Measurements from ENCODE around the gene NSUN3.
A peak's percentile ranks its signal among the peaks of the same experiment; 100 is the strongest.

The NSUN3 gene

DNA sequence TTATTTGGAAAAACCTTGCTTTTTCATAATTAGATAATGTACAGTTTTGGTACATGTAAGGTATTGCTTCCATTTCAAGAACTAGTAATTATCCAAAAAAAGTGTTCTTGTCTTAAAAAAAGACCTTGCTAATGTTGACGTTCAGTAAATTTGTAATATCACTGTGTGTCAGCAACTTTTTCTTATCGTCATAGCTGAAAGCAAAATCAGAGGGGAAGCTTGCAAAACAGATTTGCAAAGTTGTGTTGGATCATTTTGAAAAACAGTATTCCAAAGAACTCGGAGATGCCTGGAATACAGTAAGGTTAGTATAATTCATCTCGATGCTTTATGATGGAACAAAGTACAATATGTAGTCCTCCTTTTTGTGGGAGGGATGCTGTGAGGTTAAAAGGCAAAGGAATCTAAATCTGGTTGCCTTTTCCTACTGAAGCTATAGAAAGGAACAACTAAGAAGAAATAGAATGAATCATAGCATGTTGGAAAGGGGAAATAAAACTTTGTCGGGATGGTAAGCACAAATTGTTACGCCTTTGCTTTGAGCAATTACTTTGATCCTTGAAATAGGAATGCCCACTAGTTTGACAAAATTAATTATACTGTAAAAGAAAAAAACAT, 1.5 kb downstream of the NSUN3 start:
- no peaks in the 10 kb centered on the region for H3K9me3 ChIP-seq
- H3K36me3 ChIP-seq, result peaks cover 0 to 19% (median 0%) of the 10 kb centered on the region in 3 donors
- H3K4me1 ChIP-seq, result peaks cover 0 to 38% (median 17%) of the 10 kb centered on the region in 4 donors
- intact Hi-C loops (cut with DNase I; ENCODE audit: low total_unique reads), result no loop called here
- peak overlapping the region; percentile 66 to 91 for H3K4me3 ChIP-seq
- no peak for DNase-seq
- TF ChIP-seq, protein P1, sequence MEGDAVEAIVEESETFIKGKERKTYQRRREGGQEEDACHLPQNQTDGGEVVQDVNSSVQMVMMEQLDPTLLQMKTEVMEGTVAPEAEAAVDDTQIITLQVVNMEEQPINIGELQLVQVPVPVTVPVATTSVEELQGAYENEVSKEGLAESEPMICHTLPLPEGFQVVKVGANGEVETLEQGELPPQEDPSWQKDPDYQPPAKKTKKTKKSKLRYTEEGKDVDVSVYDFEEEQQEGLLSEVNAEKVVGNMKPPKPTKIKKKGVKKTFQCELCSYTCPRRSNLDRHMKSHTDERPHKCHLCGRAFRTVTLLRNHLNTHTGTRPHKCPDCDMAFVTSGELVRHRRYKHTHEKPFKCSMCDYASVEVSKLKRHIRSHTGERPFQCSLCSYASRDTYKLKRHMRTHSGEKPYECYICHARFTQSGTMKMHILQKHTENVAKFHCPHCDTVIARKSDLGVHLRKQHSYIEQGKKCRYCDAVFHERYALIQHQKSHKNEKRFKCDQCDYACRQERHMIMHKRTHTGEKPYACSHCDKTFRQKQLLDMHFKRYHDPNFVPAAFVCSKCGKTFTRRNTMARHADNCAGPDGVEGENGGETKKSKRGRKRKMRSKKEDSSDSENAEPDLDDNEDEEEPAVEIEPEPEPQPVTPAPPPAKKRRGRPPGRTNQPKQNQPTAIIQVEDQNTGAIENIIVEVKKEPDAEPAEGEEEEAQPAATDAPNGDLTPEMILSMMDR (IDR thresholded peaks at IDR 0.05), result no peak
- H3K27me3 ChIP-seq, result no peaks in the 10 kb centered on the region
- peak overlapping the region in 1 of 2 donors; percentile 93 for H3K27ac ChIP-seq

DNA sequence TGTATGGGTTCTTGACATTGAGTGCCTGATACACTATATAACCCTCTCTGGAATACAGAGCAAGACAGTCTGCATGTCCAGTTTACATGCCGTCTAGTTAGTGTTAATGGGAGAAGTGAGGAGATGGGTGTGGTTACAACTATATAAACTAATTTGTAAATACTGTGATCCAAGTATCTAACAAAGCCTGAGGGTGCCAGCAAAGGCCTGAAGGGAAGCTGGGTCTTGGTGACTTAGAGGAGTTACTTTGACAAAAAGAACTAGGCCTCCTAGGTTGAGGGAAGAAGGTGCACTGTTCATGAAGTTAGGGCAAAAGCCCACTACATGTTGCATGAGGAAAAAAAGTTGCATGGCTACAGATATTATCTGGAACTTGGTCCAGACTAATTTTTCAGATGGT, 2.3 kb downstream of the NSUN3 start:
- no peak overlapping the region for H3K27ac ChIP-seq
- no peaks in the 10 kb centered on the region for H3K27me3 ChIP-seq
- H3K4me3 ChIP-seq, result no peak overlapping the region
- H3K36me3 ChIP-seq, result peaks cover 0 to 12% (median 0%) of the 10 kb centered on the region in 3 donors
- TF ChIP-seq, protein P1 (IDR thresholded peaks at IDR 0.05), result no peak
- DNase-seq, result no peak
- peaks cover 0 to 38% (median 17%) of the 10 kb centered on the region in 4 donors for H3K4me1 ChIP-seq
- no peaks in the 10 kb centered on the region for H3K9me3 ChIP-seq
- intact Hi-C loops (cut with DNase I; ENCODE audit: low total_unique reads), result loop anchor here (5.0 kb wide), 1 partner anchor 58 kb away; no protein-coding TSS in a partner anchor

GRCh38 chr3:94065819-94066480, 3.1 kb downstream of the NSUN3 start:
- Histone ChIP-seq H3K36me3 (peaks cover 0 to 8% (median 0%) of the 10 kb centered on the region in 3 donors), H3K4me1 (peaks cover 0 to 38% (median 17%) of the 10 kb centered on the region in 4 donors), H3K4me3 (no peak overlapping the region), H3K9me3 (no peaks in the 10 kb centered on the region), H3K27me3 (no peaks in the 10 kb centered on the region), H3K27ac (no peak overlapping the region)
- intact Hi-C loops (cut with DNase I; ENCODE audit: low total_unique reads), result loop anchor here (5.0 kb wide), 1 partner anchor 59 kb away; no protein-coding TSS in a partner anchor
- TF ChIP-seq, protein P1 (IDR thresholded peaks at IDR 0.05), result no peak
- no peak for DNase-seq

DNA sequence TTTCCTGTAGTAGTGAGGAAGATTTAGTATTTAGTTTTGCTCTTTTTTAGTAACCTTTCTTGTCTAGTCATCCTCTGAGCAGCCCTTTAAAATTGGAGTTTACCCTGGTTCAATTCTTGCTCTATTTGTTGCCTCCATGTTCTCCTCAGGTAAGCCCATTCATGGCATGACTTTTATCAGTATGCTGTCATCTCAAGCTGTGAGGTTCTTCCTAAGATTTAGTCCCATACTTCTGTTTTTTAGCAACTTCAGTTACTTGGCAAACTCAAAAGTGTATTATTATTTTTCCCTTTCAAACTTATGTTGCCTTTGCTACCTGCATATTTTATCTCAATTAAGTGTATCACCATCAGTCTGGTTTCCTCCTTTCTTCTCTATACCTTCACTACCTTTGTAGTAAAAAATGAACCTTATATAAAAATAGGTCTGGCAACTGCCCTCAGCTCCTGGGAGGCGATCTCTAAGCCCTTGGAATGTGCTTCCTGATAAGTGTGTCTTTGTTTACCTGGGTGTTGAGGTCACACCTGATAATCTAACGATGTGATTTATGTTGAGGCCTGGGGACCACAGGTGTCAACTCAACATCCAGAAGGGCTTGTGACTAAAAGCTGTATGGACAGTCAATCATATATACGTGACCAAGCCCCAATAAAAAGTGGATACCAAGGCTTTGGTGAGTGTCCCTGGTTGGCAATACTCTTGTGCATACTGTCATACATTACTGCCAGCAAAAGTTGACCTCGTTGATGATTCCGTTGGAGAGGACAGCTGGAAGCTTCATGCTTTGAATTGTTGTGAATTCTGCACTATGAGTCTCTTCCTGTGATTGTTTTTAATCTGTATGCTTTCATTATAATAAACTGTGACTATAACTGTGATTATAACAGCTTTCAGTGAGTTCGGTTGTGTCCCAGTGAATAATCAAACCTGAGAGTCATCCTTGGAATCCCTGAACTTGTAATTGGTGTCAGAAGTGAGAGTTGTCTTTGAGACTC, 3.9 kb downstream of the NSUN3 start:
- H3K4me1 ChIP-seq, result peaks cover 0 to 36% (median 17%) of the 10 kb centered on the region in 4 donors
- no peak for DNase-seq
- H3K27me3 ChIP-seq, result no peaks in the 10 kb centered on the region
- H3K4me3 ChIP-seq, result no peak overlapping the region
- intact Hi-C loops (cut with DNase I; ENCODE audit: low total_unique reads), result loop anchor here (5.0 kb wide), 1 partner anchor 60 kb away; no protein-coding TSS in a partner anchor
- TF ChIP-seq, protein P1 (IDR thresholded peaks at IDR 0.05), result no peak
- no peak overlapping the region for H3K27ac ChIP-seq
- no peaks in the 10 kb centered on the region for H3K9me3 ChIP-seq
- H3K36me3 ChIP-seq, result peaks cover 0 to 12% (median 0%) of the 10 kb centered on the region in 3 donors

- no peaks in the 10 kb centered on the region for H3K9me3 ChIP-seq
- H3K4me3 ChIP-seq, result no peak overlapping the region
- TF ChIP-seq, protein P1 (IDR thresholded peaks at IDR 0.05), result peak; percentile 60 to 62
- peaks cover 0 to 24% (median 9%) of the 10 kb centered on the region in 4 donors for H3K4me1 ChIP-seq
- DNase-seq, result no peak
- intact Hi-C loops (cut with DNase I; ENCODE audit: low total_unique reads), result loop anchor here (5.0 kb wide), 1 partner anchor 62 kb away; no protein-coding TSS in a partner anchor
- no peak overlapping the region for H3K27ac ChIP-seq
- H3K36me3 ChIP-seq, result peaks cover 0 to 24% (median 0%) of the 10 kb centered on the region in 3 donors
- no peaks in the 10 kb centered on the region for H3K27me3 ChIP-seq
Observed at GRCh38 chr3:94069194-94069813, 6.4 kb downstream of the NSUN3 start.

Measured in tibial artery (tissue), 4 donors.